GM12892 (cell line): ENCODE results near the gene SUN1.

Source experiments
- POLR2A ChIP-seq: IDR thresholded peaks from 2 replicates; pipeline ENCODE4 v1.6.1; 2011; ENCODE audit warnings: low read depth, low read length, control low read depth
- POLR2AphosphoS5 ChIP-seq: IDR thresholded peaks from 2 replicates; pipeline ENCODE4 v1.6.1; 2011; ENCODE audit warnings: low read depth, low read length, control low read depth

- TF ChIP-seq POLR2A (no peak), POLR2AphosphoS5 (no peak)
Measured at GRCh38 chr7:879706-880105, 47.4 kb downstream of the SUN1 start.
